Activated effector memory CD4-positive, alpha-beta T cell treated with anti-CD3 and anti-CD28 coated beads, Interleukin-2, amount 50 U/mL, for 16 hours (primary cell): ENCODE results near the gene SYNDIG1.
A peak's percentile ranks its signal among the peaks of the same experiment; 100 is the strongest.

Source experiments
- DNase-seq: peaks from one replicate; pipeline ENCODE4 v3.0.0-alpha.2; 2020

Gene SYNDIG1

DNA sequence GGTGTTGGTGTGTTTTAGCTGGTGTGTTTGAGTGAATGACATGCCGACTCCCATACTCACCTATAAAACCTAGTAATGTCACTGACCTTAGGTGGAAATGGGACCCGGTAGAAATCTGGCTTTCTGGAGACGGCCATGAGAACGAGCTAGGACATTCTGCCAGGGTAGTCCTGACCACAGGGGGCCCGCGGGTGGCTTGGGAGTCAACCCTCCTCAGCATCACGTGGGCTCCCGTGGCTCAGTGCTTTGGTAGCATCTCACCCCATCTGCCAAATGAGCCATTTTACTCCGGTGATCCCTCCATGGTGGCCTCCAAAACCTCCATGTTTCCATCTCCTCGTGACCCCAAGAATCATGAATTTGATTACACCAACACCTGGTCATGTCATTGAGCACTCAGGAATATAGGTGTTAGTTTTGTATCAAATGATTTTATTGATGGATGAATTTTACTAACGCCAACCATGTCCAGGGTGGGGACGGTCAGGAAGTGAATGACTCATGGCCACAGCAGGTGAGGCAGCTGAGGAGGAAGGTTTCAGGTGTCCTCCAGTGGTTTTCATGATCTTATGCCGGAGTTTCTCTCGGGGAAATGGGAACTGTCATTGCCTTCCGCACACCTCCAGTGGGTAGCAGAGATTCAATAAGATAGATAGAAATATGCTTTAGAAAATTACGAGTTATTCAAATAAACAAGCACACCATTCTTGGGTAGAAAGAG, 195.0 kb downstream of the SYNDIG1 start:
- DNase-seq: peak; percentile 16

GRCh38 chr20:24665196-24665595, 195.8 kb downstream of the SYNDIG1 start:
- DNase-seq: peak; percentile 53

- DNase-seq: peak; percentile 17
Observed at GRCh38 chr20:24665741-24666191, 196.3 kb downstream of the SYNDIG1 start.

DNA sequence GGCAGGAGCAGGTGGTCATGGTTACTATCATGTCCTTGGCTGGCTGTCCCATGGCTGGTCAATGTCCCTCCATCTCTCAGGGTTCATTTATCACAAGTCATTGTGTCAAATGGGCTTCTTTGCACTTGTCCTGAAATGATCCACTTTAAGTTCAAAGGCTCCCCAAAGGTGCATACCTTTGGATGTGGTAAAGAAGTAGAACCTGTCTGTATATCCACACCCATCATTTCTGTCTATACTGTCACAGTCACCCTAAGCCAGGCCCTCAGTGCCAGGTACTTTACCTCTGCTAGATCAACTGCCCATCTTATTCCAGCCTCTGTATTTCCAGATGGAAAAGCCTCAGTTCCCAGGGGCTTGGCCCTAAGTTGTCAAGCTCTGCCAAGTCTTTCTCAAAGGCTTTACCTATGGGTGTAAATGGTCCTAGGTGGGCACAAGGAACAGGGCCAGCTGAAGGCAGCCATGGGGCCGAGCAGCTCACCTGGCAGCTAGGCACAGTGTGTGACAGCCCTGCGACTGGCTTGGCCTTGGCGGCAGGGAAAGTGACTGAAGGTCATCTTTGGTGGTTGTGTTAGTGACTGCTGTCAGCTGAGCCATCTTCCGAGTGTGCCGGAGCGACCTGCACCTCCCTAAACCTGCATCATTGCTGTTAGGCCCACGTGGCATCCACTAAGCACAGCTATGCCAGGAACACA, 198.4 kb downstream of the SYNDIG1 start:
- peak; percentile 39 for DNase-seq

DNA sequence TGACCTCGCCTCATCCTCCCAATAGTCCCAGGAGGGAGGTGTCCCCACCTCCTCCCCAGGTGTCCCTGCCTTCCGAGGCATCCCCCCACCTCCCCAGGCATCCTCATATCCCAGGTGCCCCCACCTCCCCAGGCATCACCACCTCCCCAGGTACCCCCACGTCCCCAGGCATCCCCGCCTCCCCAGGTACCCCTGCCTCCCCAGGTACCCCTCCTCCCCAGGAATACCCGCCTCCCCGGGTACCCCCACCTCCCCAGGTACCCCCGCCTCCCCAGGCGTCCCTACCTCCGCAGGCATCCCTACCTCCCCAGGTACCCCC, 198.9 kb downstream of the SYNDIG1 start:
- DNase-seq: peak; percentile 34

DNA sequence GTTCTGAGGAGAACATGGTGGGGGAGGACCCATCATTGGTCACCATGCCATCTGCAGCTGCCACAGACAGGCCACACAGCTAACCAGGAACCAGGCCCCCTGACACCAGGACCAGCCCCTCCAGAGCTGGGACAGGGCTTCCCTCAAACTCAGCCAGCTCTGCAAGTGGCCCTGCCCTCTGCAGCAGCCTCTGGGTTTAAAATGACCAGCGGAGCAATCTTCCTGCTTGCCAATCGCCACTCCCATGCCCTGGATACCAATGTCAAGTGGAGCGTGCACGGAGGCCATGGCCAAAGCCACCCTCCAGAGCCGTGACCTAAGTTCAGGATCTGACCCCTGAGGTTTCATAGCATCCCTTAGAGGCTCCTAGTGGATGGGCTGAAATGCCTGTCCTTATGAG, 199.4 kb downstream of the SYNDIG1 start:
- peak; percentile 57 for DNase-seq

GRCh38 chr20:24669701-24670100, 200.3 kb downstream of the SYNDIG1 start:
- peak; percentile 4 for DNase-seq

- no peak for DNase-seq
Observed at GRCh38 chr20:24670341-24670872, 201.0 kb downstream of the SYNDIG1 start.

DNA sequence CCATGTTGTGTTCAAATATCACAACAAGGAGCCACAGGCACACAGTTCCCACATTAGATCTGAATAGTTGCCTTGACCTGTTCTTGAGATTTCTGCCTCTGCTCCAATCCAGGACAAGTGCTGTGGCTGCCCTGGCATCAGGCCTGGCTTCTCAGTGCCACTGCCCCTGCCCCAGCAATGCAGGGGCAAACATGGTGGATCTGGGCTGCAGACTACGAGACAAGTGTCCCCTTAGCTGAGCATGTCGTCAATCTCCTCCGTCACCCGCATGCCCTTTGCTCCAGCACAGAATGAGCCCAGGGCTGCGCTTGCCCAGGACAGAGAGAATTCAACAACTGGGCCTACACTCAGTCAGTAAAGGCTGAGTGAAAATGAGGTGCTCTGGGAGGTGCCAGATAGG, 201.6 kb downstream of the SYNDIG1 start:
- DNase-seq: no peak

- DNase-seq: no peak
Observed at GRCh38 chr20:24672181-24672880, 202.9 kb downstream of the SYNDIG1 start.

DNA sequence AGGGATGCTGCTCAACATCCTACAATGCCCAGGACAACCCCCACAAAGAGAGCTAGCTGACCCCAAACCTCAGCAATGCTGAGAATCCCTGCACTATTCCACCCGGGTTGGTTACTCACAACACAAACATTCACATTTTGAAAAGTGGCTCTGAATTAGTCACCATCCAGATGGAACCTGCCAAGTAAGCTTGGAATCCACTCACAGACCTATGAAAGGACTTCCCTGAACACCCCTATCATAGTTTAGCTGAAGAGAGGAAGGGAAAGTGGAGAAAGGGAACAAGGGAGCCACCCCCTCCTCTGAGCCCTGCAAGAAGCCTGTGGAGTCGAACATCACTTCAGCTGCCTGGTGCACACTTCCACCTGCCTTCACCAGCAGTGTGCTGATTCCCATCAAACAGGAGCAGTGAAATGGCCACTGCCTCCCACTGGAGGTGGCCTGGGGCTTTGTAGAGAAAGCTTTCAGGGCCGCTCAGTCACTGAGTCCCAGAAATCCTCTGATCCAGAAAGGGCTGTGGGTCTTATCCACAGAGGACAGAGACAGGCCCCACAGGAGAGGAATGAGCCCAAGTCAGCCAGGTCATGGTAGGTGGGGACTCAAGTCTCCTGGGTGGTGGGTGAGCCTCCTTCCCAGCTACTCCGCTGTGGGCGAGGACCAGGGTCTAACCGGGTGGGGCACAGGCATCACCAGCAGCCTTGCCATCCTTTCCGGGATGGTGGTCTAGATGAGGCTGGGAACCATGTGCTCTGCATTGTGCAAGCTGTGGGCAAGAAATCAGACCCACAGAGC, 203.7 kb downstream of the SYNDIG1 start:
- peak; percentile 48 for DNase-seq

GRCh38 chr20:24673678-24674570, 204.5 kb downstream of the SYNDIG1 start:
- peak; percentile 30 for DNase-seq

GRCh38 chr20:24674921-24675605, 205.6 kb downstream of the SYNDIG1 start:
- DNase-seq: peak; percentile 10

GRCh38 chr20:24675651-24676352, 206.4 kb downstream of the SYNDIG1 start:
- DNase-seq: peak; percentile 46

GRCh38 chr20:24676353-24676977, 207.0 kb downstream of the SYNDIG1 start:
- peak; percentile 52 for DNase-seq

DNA sequence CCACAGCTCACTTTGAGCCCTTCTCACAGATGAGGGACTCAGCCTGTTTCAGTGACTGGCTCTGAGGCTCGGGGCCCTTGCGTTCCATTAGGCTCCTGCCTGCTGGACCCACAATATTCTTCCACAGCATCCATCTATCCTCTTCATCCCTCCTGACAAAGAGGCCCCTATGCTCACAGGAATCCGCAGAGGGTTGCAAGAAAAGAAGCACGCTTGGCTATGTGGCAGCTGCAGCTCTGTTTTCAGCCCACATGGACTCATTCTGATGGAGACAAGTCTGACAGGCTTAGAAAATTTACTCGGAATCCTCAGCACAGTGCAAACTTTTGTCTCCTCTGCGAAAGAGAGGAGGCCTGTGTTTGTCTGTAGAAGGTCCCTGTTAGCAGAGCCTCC, 207.5 kb downstream of the SYNDIG1 start:
- DNase-seq: peak; percentile 24

DNA sequence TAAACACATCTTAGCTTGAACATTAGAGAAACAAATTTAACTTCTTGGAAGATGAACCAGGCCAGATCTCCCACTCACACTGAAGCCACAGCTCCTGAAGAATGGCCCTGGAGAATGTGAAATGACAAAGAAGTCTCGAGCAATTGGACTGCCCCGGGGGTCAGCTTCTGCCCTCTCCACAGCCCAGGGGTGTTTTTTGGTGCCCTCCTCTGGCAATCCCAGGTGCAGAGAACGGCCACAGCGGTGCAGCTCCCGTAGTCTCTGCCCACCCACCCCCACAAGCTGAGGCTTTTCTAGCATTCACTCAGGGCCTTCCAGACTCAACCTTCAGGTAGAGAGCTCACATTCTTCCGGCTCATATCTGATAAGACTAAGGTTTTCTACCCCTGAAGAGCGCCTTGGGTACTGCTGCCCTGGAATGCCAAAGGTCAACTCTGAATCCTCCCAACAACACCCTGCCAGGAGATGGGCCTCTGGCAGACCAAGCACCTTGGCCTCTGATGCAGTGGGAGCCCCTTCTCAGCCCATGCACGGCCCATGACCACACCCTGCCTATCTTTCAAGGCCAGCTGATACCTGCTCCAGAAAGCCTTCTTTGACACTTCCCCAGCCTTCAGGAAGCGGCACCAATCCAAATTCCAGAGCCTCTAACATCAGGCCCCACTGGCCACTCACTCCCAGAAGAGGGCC, 208.3 kb downstream of the SYNDIG1 start:
- DNase-seq: peak; percentile 41

DNA sequence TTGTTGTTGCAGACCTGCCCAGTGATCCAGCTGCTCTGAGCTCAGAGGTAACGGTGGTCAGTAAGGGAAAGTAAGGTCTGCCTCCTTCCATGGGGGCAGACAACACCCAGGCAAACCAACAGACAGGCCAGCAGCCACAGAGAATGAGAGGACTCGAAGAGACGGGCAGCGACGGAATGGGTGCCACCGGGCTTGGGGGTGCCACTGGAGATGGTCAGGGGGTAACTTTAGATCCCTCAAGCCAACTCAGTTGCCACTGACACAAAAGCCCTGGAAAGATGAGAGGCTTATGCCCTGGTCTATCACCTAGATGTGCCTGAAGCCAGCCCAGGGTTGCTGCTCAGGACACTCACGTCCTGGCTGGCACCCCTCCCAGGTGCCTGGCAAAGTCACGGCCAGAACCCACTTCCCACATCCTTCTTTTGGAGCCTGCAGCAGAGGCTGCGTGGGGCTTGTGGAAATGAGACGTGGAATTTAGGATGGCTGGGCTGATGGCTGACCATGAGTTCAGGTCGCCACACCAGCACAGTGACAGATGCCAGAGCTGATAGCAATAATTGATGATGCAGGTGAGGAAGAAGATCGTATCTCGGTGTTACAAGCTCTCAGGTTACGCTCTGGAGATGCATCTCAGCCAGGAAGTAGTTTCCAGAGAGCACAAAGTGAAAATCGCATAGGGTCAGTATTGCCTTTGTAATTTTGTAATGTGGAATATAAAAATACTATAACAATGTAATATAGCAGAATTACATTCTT, 209.1 kb downstream of the SYNDIG1 start:
- peak; percentile 54 for DNase-seq
